SK-N-SH treated with all-trans-retinoic acid at 6 μM for 48 hours (cell line): ENCODE data around the gene FAT1.
A peak's percentile ranks its signal among the peaks of the same experiment; 100 is the strongest.

ENCODE experiments used
- ATAC-seq: fragments of 200-7000 bp; cut with Tn5 transposase; 3 replicates; pipeline ENCODE4 v1.9.1; 2020; ENCODE audit warnings: mild to moderate bottlenecking, moderate library complexity
- BACH2 ChIP-seq: fragments of 250-450 bp; sonication (Bioruptor Pico); IDR thresholded peaks from 2 replicates; pipeline ENCODE4 v1.9.0; 2021; ENCODE audit warnings: mild to moderate bottlenecking, borderline replicate concordance
- CSDC2 ChIP-seq: fragments of 250-450 bp; sonication (Bioruptor Pico); IDR thresholded peaks from 2 replicates; pipeline ENCODE4 v1.5.0; 2020; ENCODE audit warnings: mild to moderate bottlenecking, moderate library complexity
- CSRNP3 ChIP-seq: fragments of 250-450 bp; sonication (Bioruptor Pico); IDR thresholded peaks from 2 replicates; pipeline ENCODE4 v1.5.1; 2021; ENCODE audit warnings: mild to moderate bottlenecking, moderate library complexity
- ESRRG ChIP-seq: fragments of 250-450 bp; sonication (Bioruptor Pico); IDR thresholded peaks from 2 replicates; pipeline ENCODE4 v1.6.1; 2021; ENCODE audit warnings: mild to moderate bottlenecking
- GLIS3 ChIP-seq: fragments of 250-450 bp; sonication (Bioruptor Pico); IDR thresholded peaks from 2 replicates; pipeline ENCODE4 v1.5.0; 2020; ENCODE audit warnings: mild to moderate bottlenecking, moderate library complexity
- ISL1 ChIP-seq: fragments of 250-450 bp; sonication (Bioruptor Pico); IDR thresholded peaks from 2 replicates; pipeline ENCODE4 v2.1.2; 2022; ENCODE audit warnings: mild to moderate bottlenecking, moderate library complexity
- OSR1 ChIP-seq: fragments of 250-450 bp; sonication (Bioruptor Pico); IDR thresholded peaks from 2 replicates; pipeline ENCODE4 v1.8.0; 2022; ENCODE audit warnings: moderate library complexity, mild to moderate bottlenecking, inconsistent platforms
- PATZ1 ChIP-seq: fragments of 250-450 bp; sonication (Bioruptor Pico); IDR thresholded peaks from 2 replicates; pipeline ENCODE4 v1.8.0; 2020; ENCODE audit warnings: mild to moderate bottlenecking, moderate library complexity, borderline replicate concordance
- POU6F1 ChIP-seq: fragments of 250-450 bp; sonication (Bioruptor Pico); IDR thresholded peaks from 2 replicates; pipeline ENCODE4 v1.8.0; 2021; ENCODE audit warnings: low read depth, mild to moderate bottlenecking, moderate library complexity, borderline replicate concordance
- PPARA ChIP-seq: fragments of 250-450 bp; sonication (Bioruptor Pico); IDR thresholded peaks from 2 replicates; pipeline ENCODE4 v1.5.0; 2020; ENCODE audit warnings: mild to moderate bottlenecking, borderline replicate concordance
- RARB ChIP-seq: fragments of 250-450 bp; sonication (Bioruptor Pico); IDR thresholded peaks from 2 replicates; pipeline ENCODE4 v1.8.0; 2021; ENCODE audit warnings: mild to moderate bottlenecking, moderate library complexity
- SNAI2 ChIP-seq: fragments of 250-450 bp; sonication (Bioruptor Pico); IDR thresholded peaks from 2 replicates; pipeline ENCODE4 v1.5.0; 2020; ENCODE audit warnings: mild to moderate bottlenecking, moderate library complexity
- TCF4 ChIP-seq: fragments of 250-450 bp; sonication (Bioruptor Pico); IDR thresholded peaks from 2 replicates; pipeline ENCODE4 v1.8.0; 2021; ENCODE audit warnings: mild to moderate bottlenecking, moderate library complexity, borderline replicate concordance
- TOX ChIP-seq: fragments of 250-450 bp; sonication (Bioruptor Pico); IDR thresholded peaks from 2 replicates; pipeline ENCODE4 v1.8.0; 2021; ENCODE audit warnings: mild to moderate bottlenecking, moderate library complexity, borderline replicate concordance
- TSHZ2 ChIP-seq: fragments of 250-450 bp; sonication (Bioruptor Pico); IDR thresholded peaks from 2 replicates; pipeline ENCODE4 v1.5.0; 2020; ENCODE audit warnings: mild to moderate bottlenecking, moderate library complexity
- ZFP3 ChIP-seq: fragments of 250-450 bp; sonication (Bioruptor Pico); IDR thresholded peaks from 2 replicates; pipeline ENCODE4 v1.5.0; 2020; ENCODE audit warnings: mild to moderate bottlenecking, moderate library complexity
- ZFP30 ChIP-seq: fragments of 450-650 bp; formaldehyde crosslinking; IDR thresholded peaks from 2 replicates; pipeline ENCODE4 v1.5.0; 2022; ENCODE audit warnings: mild to moderate bottlenecking, moderate library complexity
- ZNF565 ChIP-seq: fragments of 450-650 bp; formaldehyde crosslinking; conservative IDR thresholded peaks from 2 replicates; pipeline ENCODE4 v1.5.0; 2020; ENCODE audit warnings: low read depth, mild to moderate bottlenecking, moderate library complexity
- ZNF70 ChIP-seq: fragments of 450-650 bp; formaldehyde crosslinking; IDR thresholded peaks from 2 replicates; pipeline ENCODE4 v1.5.0; 2020; ENCODE audit warnings: mild to moderate bottlenecking, moderate library complexity
- ZNF8 ChIP-seq: fragments of 450-650 bp; formaldehyde crosslinking; IDR thresholded peaks from 2 replicates; pipeline ENCODE4 v1.5.0; 2020; ENCODE audit warnings: mild to moderate bottlenecking, moderate library complexity

The FAT1 gene

GRCh38 chr4:186698028-186698427 lies 25.6 kb downstream of the FAT1 start:
- TF ChIP-seq ZNF565 (no peak), GLIS3 (CRISPR knock-in tag) (no peak), ZFP30 (CRISPR knock-in tag) (no peak), TOX (no peak), CSDC2 (CRISPR knock-in tag) (no peak), ZFP3 (CRISPR knock-in tag) (no peak), BACH2 (CRISPR knock-in tag) (no peak), POU6F1 (CRISPR knock-in tag) (no peak), ESRRG (CRISPR knock-in tag) (no peak), PPARA (CRISPR knock-in tag) (no peak), ZNF70 (CRISPR knock-in tag) (no peak)
- ATAC-seq: no peak

GRCh38 chr4:186695392-186695791 lies 28.3 kb downstream of the FAT1 start:
- no peak for ATAC-seq
- TF ChIP-seq ZFP3 (CRISPR knock-in tag) (no peak), PPARA (CRISPR knock-in tag) (no peak), ZNF70 (CRISPR knock-in tag) (no peak), TSHZ2 (CRISPR knock-in tag) (no peak), GLIS3 (CRISPR knock-in tag) (no peak), CSRNP3 (CRISPR knock-in tag) (no peak), ISL1 (CRISPR knock-in tag) (no peak), SNAI2 (CRISPR knock-in tag) (no peak)
- TF ChIP-seq, all 23 proteins: peak for 0

- no peak for ATAC-seq
- TF ChIP-seq OSR1 (CRISPR knock-in tag) (no peak), ESRRG (CRISPR knock-in tag) (no peak), RARB (CRISPR knock-in tag) (no peak), TCF4 (CRISPR knock-in tag) (no peak), ZNF8 (no peak), BACH2 (CRISPR knock-in tag) (no peak), SNAI2 (CRISPR knock-in tag) (no peak), TOX (no peak), PPARA (CRISPR knock-in tag) (no peak), PATZ1 (no peak), ZNF565 (no peak)
These were observed 29.8 kb downstream of the FAT1 start for GRCh38 chr4:186693894-186694293.

GRCh38 chr4:186693159-186693815 lies 30.4 kb downstream of the FAT1 start:
- peak; percentile 42; the same call in 2 of the 3 replicates for ATAC-seq

More at GRCh38 chr4:186693159-186693815, 30.4 kb downstream of the FAT1 start:
- no peak for TF ChIP-seq CSDC2 (CRISPR knock-in tag)
- no peak for TF ChIP-seq TSHZ2 (CRISPR knock-in tag)
- TF ChIP-seq ISL1 (CRISPR knock-in tag): no peak
- no peak for TF ChIP-seq ZNF70 (CRISPR knock-in tag)
- no peak for TF ChIP-seq ESRRG (CRISPR knock-in tag)
- no peak for TF ChIP-seq PATZ1
- TF ChIP-seq, all 23 proteins: peak for 0
